ENCODE results near the gene CDH26.

The CDH26 gene

DNA sequence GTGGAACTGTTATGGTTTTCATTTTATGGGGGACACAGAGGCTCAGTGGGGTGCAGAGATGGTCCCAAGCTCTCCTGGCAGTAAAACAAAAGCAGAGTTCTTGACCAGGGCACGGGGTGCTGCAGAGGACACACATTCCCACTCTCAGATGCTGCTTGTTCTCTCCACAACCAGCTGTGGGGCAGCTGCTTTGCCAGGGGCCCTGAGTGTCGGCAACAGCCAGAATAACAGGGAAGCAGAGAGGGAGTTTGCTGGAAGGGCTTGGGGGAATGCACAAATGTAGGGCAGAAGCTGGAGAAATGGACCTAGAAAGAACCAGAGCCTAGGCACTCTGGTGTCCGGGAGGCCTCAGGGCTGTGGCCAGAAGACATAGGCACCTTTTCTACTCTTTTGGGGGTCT lies 93.7 kb downstream of the CDH26 start:
- H3K4me3 ChIP-seq (ENCODE audit: low read depth in 1 of 2, low read length in 2 of 2): no peak overlapping the region
- no peak overlapping the region for H3K27ac ChIP-seq (ENCODE audit: low read depth, low read length)
- H3K4me1 ChIP-seq (ENCODE audit: control insufficient read depth in 1 of 2, insufficient read depth in 2 of 2, low read length in 2 of 2): peaks cover 0 to 4% of the 10 kb centered on the region in 2 donors
- H3K9me3 ChIP-seq (ENCODE audit: control insufficient read depth in 1 of 2, low read length in 2 of 2): no peaks in the 10 kb centered on the region
- H3K27me3 ChIP-seq (ENCODE audit: control insufficient read depth in 1 of 2, insufficient read depth in 2 of 2, low read length in 2 of 2): peaks cover 8 to 13% of the 10 kb centered on the region in 2 donors
- no peak overlapping the region for H3K9ac ChIP-seq (ENCODE audit: low read depth in 1 of 2, low read length in 2 of 2)
- no peaks in the 10 kb centered on the region for H3K36me3 ChIP-seq (ENCODE audit: control insufficient read depth in 1 of 2, insufficient read depth in 2 of 2, low read length in 2 of 2)

DNA sequence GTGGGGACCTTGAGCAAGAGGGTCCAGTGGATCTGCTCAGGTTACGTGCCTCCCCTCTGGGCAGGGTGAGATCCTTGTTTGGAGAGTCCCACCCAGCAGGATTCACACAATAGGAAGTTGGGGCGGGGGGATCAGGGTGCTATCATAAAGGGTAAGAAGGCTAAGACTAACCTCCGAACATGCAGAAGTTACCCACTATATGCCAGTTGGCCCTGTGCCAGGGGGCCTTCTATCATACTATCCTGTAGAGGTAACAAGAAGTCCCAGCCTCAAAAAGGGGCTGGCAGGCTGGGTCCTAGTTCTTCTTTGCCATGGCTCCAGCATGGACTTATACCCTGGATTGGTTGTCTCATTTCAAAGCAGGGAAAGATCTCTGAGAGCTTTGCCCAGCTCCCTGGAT lies 94.1 kb downstream of the CDH26 start:
- no peaks in the 10 kb centered on the region for H3K9me3 ChIP-seq (ENCODE audit: control insufficient read depth in 1 of 2, low read length in 2 of 2)
- peaks cover 0 to 4% of the 10 kb centered on the region in 2 donors for H3K4me1 ChIP-seq (ENCODE audit: control insufficient read depth in 1 of 2, insufficient read depth in 2 of 2, low read length in 2 of 2)
- no peak overlapping the region for H3K27ac ChIP-seq (ENCODE audit: low read depth, low read length)

DNA sequence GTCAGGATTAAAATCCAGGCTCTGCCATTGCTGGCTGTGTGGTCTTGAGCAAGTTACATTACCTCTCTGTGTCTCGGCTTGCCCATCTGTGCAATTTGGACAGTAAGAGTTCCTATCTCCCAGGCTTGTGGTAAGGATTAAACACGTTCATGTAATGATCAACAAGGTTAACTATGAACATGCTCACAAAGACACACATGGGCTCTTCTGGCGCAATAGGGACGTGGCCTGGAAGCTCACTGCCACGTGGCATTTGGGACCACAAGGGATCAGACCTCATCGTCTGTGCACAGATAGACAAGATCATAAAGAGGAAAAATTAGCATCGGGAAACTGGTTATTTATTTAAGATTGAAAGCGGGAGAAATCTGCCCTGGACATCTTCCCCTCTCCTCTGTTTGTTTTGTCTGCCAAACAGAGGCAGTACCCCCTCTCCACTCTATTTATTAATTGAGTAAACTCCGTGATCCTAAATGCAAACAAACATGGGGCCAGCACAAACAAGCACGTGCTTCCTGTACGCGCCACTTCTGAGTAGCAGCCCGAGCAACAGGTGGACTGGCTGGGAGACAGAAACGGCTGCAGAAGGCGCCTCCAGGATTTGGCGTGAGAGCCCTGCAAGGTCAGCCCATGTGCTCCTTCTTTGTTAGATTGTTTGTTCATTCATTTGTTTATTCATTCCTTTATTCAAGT lies 95.0 kb downstream of the CDH26 start:
- no peak overlapping the region for H3K4me3 ChIP-seq (ENCODE audit: low read depth in 1 of 2, low read length in 2 of 2)
- H3K36me3 ChIP-seq (ENCODE audit: control insufficient read depth in 1 of 2, insufficient read depth in 2 of 2, low read length in 2 of 2): no peaks in the 10 kb centered on the region
- H3K4me1 ChIP-seq (ENCODE audit: control insufficient read depth in 1 of 2, insufficient read depth in 2 of 2, low read length in 2 of 2): peaks cover 0 to 12% of the 10 kb centered on the region in 2 donors
- H3K9me3 ChIP-seq (ENCODE audit: control insufficient read depth in 1 of 2, low read length in 2 of 2): no peaks in the 10 kb centered on the region
- H3K9ac ChIP-seq (ENCODE audit: low read depth in 1 of 2, low read length in 2 of 2): no peak overlapping the region
- H3K27me3 ChIP-seq (ENCODE audit: control insufficient read depth in 1 of 2, insufficient read depth in 2 of 2, low read length in 2 of 2): peaks cover 8 to 13% of the 10 kb centered on the region in 2 donors
- no peak overlapping the region for H3K27ac ChIP-seq (ENCODE audit: low read depth, low read length)

More for the DNA sequence above, 94.1 kb downstream of the CDH26 start:
- H3K27me3 ChIP-seq (ENCODE audit: control insufficient read depth in 1 of 2, insufficient read depth in 2 of 2, low read length in 2 of 2): peaks cover 8 to 13% of the 10 kb centered on the region in 2 donors
- H3K36me3 ChIP-seq (ENCODE audit: control insufficient read depth in 1 of 2, insufficient read depth in 2 of 2, low read length in 2 of 2): no peaks in the 10 kb centered on the region
- no peak overlapping the region for H3K4me3 ChIP-seq (ENCODE audit: low read depth in 1 of 2, low read length in 2 of 2)
- H3K9ac ChIP-seq (ENCODE audit: low read depth in 1 of 2, low read length in 2 of 2): no peak overlapping the region

DNA sequence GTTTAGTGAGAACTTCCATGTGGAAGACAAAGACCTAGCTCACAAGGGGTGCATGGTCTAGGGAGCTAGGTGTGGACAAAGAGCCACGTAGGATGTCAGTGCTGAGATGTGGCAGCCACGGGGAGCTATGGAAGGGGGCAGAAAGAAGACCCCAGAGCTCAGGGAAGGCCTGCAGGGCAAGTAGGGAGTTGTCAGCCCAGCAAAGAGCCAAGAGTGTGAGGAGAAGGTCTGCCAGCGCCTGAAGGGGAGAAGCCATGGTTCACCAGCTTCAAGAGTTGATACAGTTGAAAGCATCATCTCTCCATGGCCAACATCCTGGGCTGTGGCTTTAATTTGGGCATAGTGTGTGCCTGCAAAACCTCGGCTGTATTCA lies 95.6 kb downstream of the CDH26 start:
- Histone ChIP-seq H3K9me3 (ENCODE audit: control insufficient read depth in 1 of 2, low read length in 2 of 2) (no peaks in the 10 kb centered on the region), H3K27ac (ENCODE audit: low read depth, low read length) (no peak overlapping the region)

DNA sequence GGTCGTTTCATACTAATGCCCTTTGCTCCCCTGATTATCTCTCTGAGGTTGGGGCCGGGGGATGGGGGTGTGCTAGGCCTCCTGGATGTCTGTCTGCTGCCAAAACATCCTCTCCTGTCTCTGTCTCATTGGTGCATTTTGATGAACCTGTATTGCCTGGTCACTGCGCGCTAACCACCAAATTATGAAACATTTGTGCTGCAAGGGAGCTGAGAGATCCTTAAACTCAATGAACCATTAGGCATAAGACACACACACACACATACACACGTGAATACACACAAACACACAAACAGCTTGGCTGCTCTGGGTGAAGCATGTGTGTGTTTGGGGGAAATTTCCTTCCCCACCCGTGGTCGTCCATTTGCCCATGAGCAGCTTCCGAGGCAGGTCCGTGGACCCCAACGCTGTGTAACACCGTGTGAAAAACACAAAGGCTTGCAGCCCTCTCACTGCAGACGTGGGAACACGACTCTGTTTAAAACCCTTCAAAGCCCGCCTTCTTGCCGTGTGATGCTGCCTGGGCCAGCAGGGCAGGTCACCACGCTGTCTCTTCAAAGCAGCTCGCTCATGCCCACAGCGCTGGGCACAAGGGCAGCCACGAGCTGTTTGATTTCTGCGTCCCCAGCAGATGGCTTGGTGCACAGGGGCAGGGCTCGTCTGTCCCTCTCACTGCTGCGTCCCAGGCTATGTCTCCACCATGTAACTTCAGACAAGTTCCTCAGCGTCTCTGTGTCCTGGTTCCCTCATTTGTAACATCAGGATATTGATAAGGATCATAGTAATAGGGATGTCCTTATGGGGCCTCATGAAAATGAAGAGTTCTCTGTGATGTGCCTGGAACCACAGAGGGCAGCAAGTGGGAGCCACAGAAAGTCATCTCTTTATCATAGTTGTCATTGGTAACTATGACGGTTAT lies 96.8 kb downstream of the CDH26 start:
- H3K4me3 ChIP-seq (ENCODE audit: low read depth in 1 of 2, low read length in 2 of 2): no peak overlapping the region
- H3K9me3 ChIP-seq (ENCODE audit: control insufficient read depth in 1 of 2, low read length in 2 of 2): no peaks in the 10 kb centered on the region
- H3K27ac ChIP-seq (ENCODE audit: low read depth, low read length): no peak overlapping the region
- peaks cover 0 to 14% of the 10 kb centered on the region in 2 donors for H3K4me1 ChIP-seq (ENCODE audit: control insufficient read depth in 1 of 2, insufficient read depth in 2 of 2, low read length in 2 of 2)
- H3K36me3 ChIP-seq (ENCODE audit: control insufficient read depth in 1 of 2, insufficient read depth in 2 of 2, low read length in 2 of 2): no peaks in the 10 kb centered on the region
- peaks cover 8 to 13% of the 10 kb centered on the region in 2 donors for H3K27me3 ChIP-seq (ENCODE audit: control insufficient read depth in 1 of 2, insufficient read depth in 2 of 2, low read length in 2 of 2)
- no peak overlapping the region for H3K9ac ChIP-seq (ENCODE audit: low read depth in 1 of 2, low read length in 2 of 2)

More for the DNA sequence above, 95.6 kb downstream of the CDH26 start:
- Histone ChIP-seq H3K9ac (ENCODE audit: low read depth in 1 of 2, low read length in 2 of 2) (no peak overlapping the region), H3K4me1 (ENCODE audit: control insufficient read depth in 1 of 2, insufficient read depth in 2 of 2, low read length in 2 of 2) (peaks cover 0 to 14% of the 10 kb centered on the region in 2 donors), H3K36me3 (ENCODE audit: control insufficient read depth in 1 of 2, insufficient read depth in 2 of 2, low read length in 2 of 2) (no peaks in the 10 kb centered on the region), H3K27me3 (ENCODE audit: control insufficient read depth in 1 of 2, insufficient read depth in 2 of 2, low read length in 2 of 2) (peaks cover 8 to 13% of the 10 kb centered on the region in 2 donors), H3K4me3 (ENCODE audit: low read depth in 1 of 2, low read length in 2 of 2) (no peak overlapping the region)

DNA sequence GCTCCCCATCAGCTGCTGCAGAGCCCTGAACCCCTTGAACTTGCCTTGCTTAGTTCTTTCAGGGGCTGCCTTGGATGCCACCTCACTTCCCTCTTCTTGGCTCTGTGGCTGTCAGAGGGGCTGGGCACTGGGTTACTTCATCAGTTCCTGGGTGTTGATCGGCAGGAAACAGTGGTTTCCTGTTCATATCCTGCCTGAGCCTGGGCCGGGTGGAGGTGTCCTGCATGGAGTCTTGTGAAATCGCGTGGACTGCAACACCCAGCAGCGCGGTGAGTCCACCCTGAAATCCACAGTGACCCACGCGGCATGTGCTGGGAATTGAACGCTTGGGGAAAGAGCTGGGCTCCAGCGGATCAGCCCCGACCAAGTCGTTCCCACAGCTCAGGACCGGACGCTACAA lies 97.5 kb downstream of the CDH26 start:
- Histone ChIP-seq H3K4me3 (ENCODE audit: low read depth in 1 of 2, low read length in 2 of 2) (peak overlapping the region in 1 of 2 donors; percentile 19), H3K9ac (ENCODE audit: low read depth in 1 of 2, low read length in 2 of 2) (no peak overlapping the region), H3K27ac (ENCODE audit: low read depth, low read length) (no peak overlapping the region), H3K36me3 (ENCODE audit: control insufficient read depth in 1 of 2, insufficient read depth in 2 of 2, low read length in 2 of 2) (no peaks in the 10 kb centered on the region), H3K9me3 (ENCODE audit: control insufficient read depth in 1 of 2, low read length in 2 of 2) (no peaks in the 10 kb centered on the region), H3K27me3 (ENCODE audit: control insufficient read depth in 1 of 2, insufficient read depth in 2 of 2, low read length in 2 of 2) (peaks cover 8% of the 10 kb centered on the region in 2 donors), H3K4me1 (ENCODE audit: control insufficient read depth in 1 of 2, insufficient read depth in 2 of 2, low read length in 2 of 2) (peaks cover 0 to 14% of the 10 kb centered on the region in 2 donors)

DNA sequence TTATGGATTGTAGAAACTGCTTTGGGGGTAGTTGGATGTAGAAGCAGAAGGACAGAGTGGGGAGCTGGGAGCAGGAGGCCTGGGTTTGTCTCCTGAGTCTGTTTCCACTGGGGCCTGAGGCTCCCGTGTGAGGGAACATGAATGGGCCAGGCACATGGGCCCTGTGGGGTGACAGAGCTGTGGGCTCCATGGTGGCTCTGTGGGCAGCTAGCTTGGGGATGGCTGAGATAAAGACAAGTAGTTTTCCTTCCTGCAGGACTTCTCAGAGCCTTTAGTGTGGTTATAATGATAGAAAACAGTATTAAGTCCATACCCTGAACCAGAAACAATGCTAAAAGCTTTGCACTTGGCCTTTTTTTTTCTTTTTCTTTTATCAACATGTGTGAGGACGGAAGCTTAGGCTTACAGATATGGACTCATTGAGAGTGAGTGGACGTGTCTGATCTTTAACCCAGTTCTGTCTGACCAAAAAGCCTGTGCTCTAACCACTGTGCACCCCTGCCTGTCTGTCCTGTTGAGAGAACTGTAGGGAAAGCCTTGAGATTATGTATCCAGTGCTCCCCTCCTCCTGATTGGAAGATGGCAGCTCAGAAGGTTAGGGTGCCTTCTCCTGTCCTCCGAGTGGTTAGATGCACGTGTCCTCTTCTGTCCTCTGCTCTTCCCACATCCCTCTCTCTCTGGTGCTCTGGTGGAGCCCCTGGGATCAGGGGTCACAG lies 98.3 kb downstream of the CDH26 start:
- H3K9me3 ChIP-seq (ENCODE audit: control insufficient read depth in 1 of 2, low read length in 2 of 2): no peaks in the 10 kb centered on the region
- no peak overlapping the region for H3K27ac ChIP-seq (ENCODE audit: low read depth, low read length)
- peaks cover 0 to 14% of the 10 kb centered on the region in 2 donors for H3K4me1 ChIP-seq (ENCODE audit: control insufficient read depth in 1 of 2, insufficient read depth in 2 of 2, low read length in 2 of 2)
- no peak overlapping the region for H3K4me3 ChIP-seq (ENCODE audit: low read depth in 1 of 2, low read length in 2 of 2)
- H3K9ac ChIP-seq (ENCODE audit: low read depth in 1 of 2, low read length in 2 of 2): no peak overlapping the region
- no peaks in the 10 kb centered on the region for H3K36me3 ChIP-seq (ENCODE audit: control insufficient read depth in 1 of 2, insufficient read depth in 2 of 2, low read length in 2 of 2)
- H3K27me3 ChIP-seq (ENCODE audit: control insufficient read depth in 1 of 2, insufficient read depth in 2 of 2, low read length in 2 of 2): peaks cover 5 to 8% of the 10 kb centered on the region in 2 donors

DNA sequence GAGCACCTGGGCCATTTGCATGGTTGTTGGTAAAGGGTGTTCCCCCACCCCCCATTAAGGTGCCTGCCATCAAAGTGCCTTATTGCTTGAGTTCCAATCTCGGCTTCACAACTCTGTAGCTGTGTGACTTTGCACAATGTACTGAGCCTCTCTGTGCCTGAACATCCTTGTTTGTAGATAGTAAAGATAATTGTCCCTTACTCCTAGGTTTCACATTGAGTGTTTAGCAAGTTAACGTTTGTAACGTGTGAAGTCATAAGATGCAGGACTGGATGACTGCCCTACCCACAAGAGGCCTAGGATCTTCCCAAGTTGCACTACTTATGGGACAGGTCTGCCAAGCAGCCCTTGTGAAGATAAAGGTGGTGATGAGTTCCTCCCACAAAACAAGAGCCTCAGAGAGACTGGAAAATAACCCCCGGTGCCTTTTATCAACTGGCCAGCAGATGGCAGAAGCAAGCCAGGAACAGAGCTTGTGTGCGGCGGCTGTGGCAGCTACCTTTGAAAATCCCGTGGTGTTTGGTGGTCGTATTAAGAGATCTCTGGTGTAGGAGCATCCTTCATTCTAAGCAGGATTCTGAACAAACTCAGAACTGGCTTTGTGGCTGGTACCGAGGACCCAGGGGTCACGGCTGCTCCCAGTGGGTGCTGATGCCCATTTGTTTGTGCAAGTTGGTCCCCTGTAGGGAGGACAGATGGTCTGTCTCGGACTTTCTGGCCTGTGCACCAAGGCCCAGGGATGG lies 99.1 kb downstream of the CDH26 start:
- Histone ChIP-seq H3K36me3 (ENCODE audit: control insufficient read depth in 1 of 2, insufficient read depth in 2 of 2, low read length in 2 of 2) (no peaks in the 10 kb centered on the region), H3K9me3 (ENCODE audit: control insufficient read depth in 1 of 2, low read length in 2 of 2) (no peaks in the 10 kb centered on the region), H3K27me3 (ENCODE audit: control insufficient read depth in 1 of 2, insufficient read depth in 2 of 2, low read length in 2 of 2) (peaks cover under 1 to 3% of the 10 kb centered on the region in 2 donors), H3K4me3 (ENCODE audit: low read depth in 1 of 2, low read length in 2 of 2) (peak overlapping the region in 1 of 2 donors; percentile 13), H3K27ac (ENCODE audit: low read depth, low read length) (no peak overlapping the region), H3K4me1 (ENCODE audit: control insufficient read depth in 1 of 2, insufficient read depth in 2 of 2, low read length in 2 of 2) (peaks cover 0 to 14% of the 10 kb centered on the region in 2 donors), H3K9ac (ENCODE audit: low read depth in 1 of 2, low read length in 2 of 2) (no peak overlapping the region)

DNA sequence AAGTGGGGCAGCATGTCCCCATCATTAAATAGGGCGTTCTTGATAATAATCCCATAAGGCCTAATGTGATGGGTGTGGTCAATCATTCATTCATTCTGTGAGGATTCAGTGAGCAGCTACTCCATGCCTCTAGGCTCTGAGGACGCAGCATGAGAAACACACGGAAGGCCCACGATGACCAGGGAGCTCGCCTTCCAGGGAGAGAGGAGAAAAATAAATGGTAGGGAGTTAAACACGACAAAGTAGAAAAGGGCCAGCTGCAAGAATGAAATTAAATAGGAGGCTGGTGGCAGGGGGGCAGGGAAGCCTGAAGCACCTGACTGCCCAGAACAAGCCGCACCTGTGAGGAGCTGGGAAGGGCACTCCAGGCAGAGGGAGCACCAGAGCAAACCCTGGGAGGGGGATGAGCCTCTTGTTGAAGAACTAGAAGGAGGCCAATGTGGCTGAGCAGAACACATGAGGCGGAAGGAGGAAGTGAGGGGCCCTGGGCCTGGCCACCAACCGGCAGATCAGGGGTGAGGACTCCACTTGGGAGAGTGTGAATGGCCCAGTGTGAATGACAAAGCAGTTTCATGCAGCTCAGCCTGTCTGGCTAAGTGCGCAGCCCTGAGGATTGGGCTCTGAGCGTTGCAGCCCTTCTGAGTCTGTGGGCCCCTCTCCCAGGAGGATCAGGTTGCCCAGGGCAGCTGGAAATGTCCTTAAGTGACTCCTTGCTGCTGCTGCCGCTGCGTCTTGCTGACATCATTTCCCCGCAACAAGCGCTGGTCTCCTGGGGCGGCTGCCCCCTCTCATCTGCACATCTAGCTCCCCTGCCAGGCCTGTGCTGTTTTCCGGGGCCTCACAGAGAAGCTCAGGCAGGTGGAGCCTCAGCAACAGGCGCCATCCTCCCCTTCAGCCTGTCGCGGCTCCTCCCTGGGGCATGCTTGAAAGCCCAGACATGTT lies 99.9 kb downstream of the CDH26 start:
- peak overlapping the region; percentile 13 for H3K27ac ChIP-seq (ENCODE audit: low read depth, low read length)
- H3K4me3 ChIP-seq (ENCODE audit: low read depth in 1 of 2, low read length in 2 of 2): no peak overlapping the region
- peaks cover 0 to 14% of the 10 kb centered on the region in 2 donors for H3K4me1 ChIP-seq (ENCODE audit: control insufficient read depth in 1 of 2, insufficient read depth in 2 of 2, low read length in 2 of 2)

More for the DNA sequence above, 99.9 kb downstream of the CDH26 start:
- Histone ChIP-seq H3K36me3 (ENCODE audit: control insufficient read depth in 1 of 2, insufficient read depth in 2 of 2, low read length in 2 of 2) (no peaks in the 10 kb centered on the region), H3K9ac (ENCODE audit: low read depth in 1 of 2, low read length in 2 of 2) (no peak overlapping the region), H3K9me3 (ENCODE audit: control insufficient read depth in 1 of 2, low read length in 2 of 2) (no peaks in the 10 kb centered on the region), H3K27me3 (ENCODE audit: control insufficient read depth in 1 of 2, insufficient read depth in 2 of 2, low read length in 2 of 2) (peaks cover 0 to 3% of the 10 kb centered on the region in 2 donors)

Data from duodenal mucosa (tissue), 2 donors.